Thyroid gland (tissue), 4 donors: Measurements from ENCODE around the gene CLSTN2.

Source experiments
- POLR2A ChIP-seq, 2 donors: fragments of 450-650 bp; IDR thresholded peaks; one replicate each; pipeline ENCODE4 v1.6.1; 2017; ENCODE audit warnings: antibody characterized with exemption in 2 of 2, mild to moderate bottlenecking in 2 of 2, moderate library complexity in 1 of 2
- TF ChIP-seq, protein P1 (sequence below), 6 experiments: fragments of 200-600 bp in 3 of 6; fragments of 450-650 bp in 3 of 6; sonication (generic) in 3 of 6; IDR thresholded peaks; one replicate each; pipeline ENCODE4 v1.5.1; 2016 to 2019; ENCODE audit warnings: antibody characterized with exemption in 6 of 6, mild to moderate bottlenecking in 2 of 6, inconsistent platforms in 1 of 6, moderate library complexity in 1 of 6

DNA sequence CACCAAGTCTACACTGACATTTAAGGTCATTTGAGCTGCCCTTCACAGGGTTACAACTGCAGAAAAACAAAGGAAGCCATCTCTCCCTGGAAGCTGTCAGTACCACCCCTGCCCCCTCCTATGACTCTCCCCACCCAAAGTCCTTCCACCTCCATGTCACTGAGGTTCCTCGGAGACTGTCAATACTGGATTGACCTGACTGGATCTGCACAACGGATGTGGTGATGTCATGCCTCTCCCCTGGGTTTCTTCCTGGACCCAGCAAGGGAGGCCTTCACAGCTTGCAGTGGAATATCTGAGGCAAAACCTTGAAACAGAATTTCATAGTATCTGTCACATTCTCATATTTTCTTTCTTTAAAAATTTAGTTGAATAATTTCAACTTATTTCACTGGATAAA lies 153.5 kb downstream of the CLSTN2 start:
- TF ChIP-seq, protein P1, sequence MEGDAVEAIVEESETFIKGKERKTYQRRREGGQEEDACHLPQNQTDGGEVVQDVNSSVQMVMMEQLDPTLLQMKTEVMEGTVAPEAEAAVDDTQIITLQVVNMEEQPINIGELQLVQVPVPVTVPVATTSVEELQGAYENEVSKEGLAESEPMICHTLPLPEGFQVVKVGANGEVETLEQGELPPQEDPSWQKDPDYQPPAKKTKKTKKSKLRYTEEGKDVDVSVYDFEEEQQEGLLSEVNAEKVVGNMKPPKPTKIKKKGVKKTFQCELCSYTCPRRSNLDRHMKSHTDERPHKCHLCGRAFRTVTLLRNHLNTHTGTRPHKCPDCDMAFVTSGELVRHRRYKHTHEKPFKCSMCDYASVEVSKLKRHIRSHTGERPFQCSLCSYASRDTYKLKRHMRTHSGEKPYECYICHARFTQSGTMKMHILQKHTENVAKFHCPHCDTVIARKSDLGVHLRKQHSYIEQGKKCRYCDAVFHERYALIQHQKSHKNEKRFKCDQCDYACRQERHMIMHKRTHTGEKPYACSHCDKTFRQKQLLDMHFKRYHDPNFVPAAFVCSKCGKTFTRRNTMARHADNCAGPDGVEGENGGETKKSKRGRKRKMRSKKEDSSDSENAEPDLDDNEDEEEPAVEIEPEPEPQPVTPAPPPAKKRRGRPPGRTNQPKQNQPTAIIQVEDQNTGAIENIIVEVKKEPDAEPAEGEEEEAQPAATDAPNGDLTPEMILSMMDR (IDR thresholded peaks at IDR 0.05): no peak
- no peak for TF ChIP-seq POLR2A (IDR thresholded peaks at IDR 0.05)
